Left lung (tissue), 10 donors: ENCODE measurements around the gene SCEL. TPM values are rescaled to one million over a fixed set of nuclear protein-coding genes. Genes with fewer than 3 reads are reported as not detected.

Source experiments
- ATAC-seq: fragments of 200-7000 bp; cut with Tn5 transposase; one replicate; pipeline ENCODE4 v1.9.1; 2020; ENCODE audit warnings: moderate library complexity
- DNase-seq, 4 donors: peaks; one replicate each; pipeline ENCODE4 v3.0.0-alpha.2; 2013 to 2020
- H3K27ac ChIP-seq, 2 donors: fragments of 200-600 bp; sonication (generic) in 1 of 2; one replicate each; pipeline versions ENCODE4 v1.5.0 to v1.8.0; 2020 to 2021
- H3K27me3 ChIP-seq, 2 donors: fragments of 200-600 bp; sonication (generic) in 1 of 2; one replicate each; pipeline versions ENCODE4 v1.5.0 to v1.8.0; 2020 to 2021
- H3K36me3 ChIP-seq, 2 donors: fragments of 200-600 bp; sonication (generic) in 1 of 2; one replicate each; pipeline versions ENCODE4 v1.5.0 to v1.8.0; 2020 to 2021
- H3K4me1 ChIP-seq, 2 donors: fragments of 200-600 bp; one replicate each; pipeline ENCODE4 v1.8.0; 2021
- H3K4me3 ChIP-seq, 2 donors: fragments of 200-600 bp; sonication (generic) in 1 of 2; one replicate each; pipeline versions ENCODE4 v1.5.0 to v1.8.0; 2020 to 2021; ENCODE audit warnings: mild to moderate bottlenecking in 1 of 2
- H3K9me3 ChIP-seq, 2 donors: fragments of 200-600 bp; sonication (generic) in 1 of 2; one replicate each; pipeline versions ENCODE4 v1.5.0 to v1.8.0; 2020 to 2021
- intact Hi-C, 2 donors: fragments of 100-400 bp; cut with DNase I; formaldehyde crosslinking; loops; one replicate each; pipeline versions ENCODE4 v1.11.2 to v1.14.2; 2022
- polyA plus RNA-seq, 6 donors: library from polyadenylated mRNA; unstranded; fragments of 120-200 nt; gene quantifications; one replicate each; pipeline ENCODE4 v1.2.1, GENCODE V29; 2013; ENCODE audit not compliant: insufficient read length in 6 of 6
- total RNA-seq, 2 donors: library from RNA; stranded (reverse); fragmentation: NEBNext Ultra II Directional; extraction: Animal tissue kit (Norgen Biotek cat#: 25700); gene quantifications; one replicate each; pipeline ENCODE4 v1.2.1, GENCODE V29; 2021
- TF ChIP-seq, protein P1 (sequence below), 2 donors: fragments of 200-600 bp; sonication (generic) in 1 of 2; IDR thresholded peaks; one replicate each; pipeline versions ENCODE4 v1.5.0 to v1.8.0; 2021; ENCODE audit warnings: antibody characterized with exemption in 2 of 2
- donor health status: DM: no; HTN: yes; CAD: no.
- donor health status: DM: no; HTN: no; CAD: no.

Gene SCEL
- total and polyA plus RNA-seq, 8 donors, result 0.14 to 166 (median 0.41) TPM

GRCh38 chr13:77596777-77597176 is 61.3 kb downstream of the SCEL start:
- ATAC-seq (no peak), DNase-seq (no peak)
- no peaks in the 10 kb centered on the region for H3K4me1 ChIP-seq
- H3K4me3 ChIP-seq, result no peak overlapping the region
- H3K27me3 ChIP-seq, result peaks cover 0 to 4% of the 10 kb centered on the region in 2 donors
- no peaks in the 10 kb centered on the region for H3K36me3 ChIP-seq
- TF ChIP-seq, protein P1, sequence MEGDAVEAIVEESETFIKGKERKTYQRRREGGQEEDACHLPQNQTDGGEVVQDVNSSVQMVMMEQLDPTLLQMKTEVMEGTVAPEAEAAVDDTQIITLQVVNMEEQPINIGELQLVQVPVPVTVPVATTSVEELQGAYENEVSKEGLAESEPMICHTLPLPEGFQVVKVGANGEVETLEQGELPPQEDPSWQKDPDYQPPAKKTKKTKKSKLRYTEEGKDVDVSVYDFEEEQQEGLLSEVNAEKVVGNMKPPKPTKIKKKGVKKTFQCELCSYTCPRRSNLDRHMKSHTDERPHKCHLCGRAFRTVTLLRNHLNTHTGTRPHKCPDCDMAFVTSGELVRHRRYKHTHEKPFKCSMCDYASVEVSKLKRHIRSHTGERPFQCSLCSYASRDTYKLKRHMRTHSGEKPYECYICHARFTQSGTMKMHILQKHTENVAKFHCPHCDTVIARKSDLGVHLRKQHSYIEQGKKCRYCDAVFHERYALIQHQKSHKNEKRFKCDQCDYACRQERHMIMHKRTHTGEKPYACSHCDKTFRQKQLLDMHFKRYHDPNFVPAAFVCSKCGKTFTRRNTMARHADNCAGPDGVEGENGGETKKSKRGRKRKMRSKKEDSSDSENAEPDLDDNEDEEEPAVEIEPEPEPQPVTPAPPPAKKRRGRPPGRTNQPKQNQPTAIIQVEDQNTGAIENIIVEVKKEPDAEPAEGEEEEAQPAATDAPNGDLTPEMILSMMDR (IDR thresholded peaks at IDR 0.05), result no peak
- intact Hi-C loops, result no loop called here
- no peak overlapping the region for H3K27ac ChIP-seq
- H3K9me3 ChIP-seq, result no peaks in the 10 kb centered on the region

DNA sequence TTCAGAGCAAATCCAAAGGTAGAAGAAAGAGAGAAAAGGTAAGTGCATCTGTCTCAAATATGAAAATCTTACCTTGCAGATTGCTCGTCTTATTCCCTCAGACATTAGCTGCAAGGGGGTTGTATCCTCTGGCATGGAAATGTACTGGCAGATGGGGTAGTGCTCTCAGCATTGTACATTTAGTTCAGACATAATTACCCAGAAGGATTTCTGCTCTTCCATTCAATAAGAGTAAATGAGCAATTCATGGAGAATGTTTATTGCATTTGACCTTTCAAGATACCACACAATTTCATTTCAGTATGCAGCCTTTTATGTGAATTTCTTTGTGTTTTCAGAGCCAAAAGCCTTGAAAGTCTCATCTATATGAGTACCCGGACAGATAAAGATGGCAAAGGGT is 63.8 kb downstream of the SCEL start:
- Histone ChIP-seq H3K9me3 (no peaks in the 10 kb centered on the region), H3K36me3 (no peaks in the 10 kb centered on the region), H3K27me3 (no peaks in the 10 kb centered on the region), H3K4me1 (no peaks in the 10 kb centered on the region), H3K27ac (no peak overlapping the region), H3K4me3 (no peak overlapping the region)
- TF ChIP-seq, protein P1 (IDR thresholded peaks at IDR 0.05), result no peak
- ATAC-seq (no peak), DNase-seq (no peak)
- intact Hi-C loops, result no loop called here

DNA sequence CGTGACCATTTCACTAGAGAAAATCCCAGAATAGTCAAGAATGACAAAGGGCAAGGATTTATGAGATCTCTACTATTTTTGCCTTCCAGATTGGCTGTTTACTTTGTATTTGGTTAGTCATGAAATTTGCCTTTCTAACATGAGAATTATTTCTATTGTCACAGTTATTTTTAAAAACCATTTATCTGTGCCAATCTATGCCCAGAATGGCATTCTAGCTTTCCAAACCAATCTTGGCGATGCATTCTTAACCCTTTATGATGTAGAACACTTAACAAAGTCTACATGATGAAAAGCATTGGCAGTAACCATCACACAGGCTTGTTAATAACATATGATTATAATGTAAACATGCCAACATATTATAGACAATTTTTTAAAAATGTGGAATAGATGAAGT is 65.2 kb downstream of the SCEL start:
- Histone ChIP-seq H3K4me1 (no peaks in the 10 kb centered on the region), H3K9me3 (no peaks in the 10 kb centered on the region), H3K27ac (no peak overlapping the region), H3K4me3 (no peak overlapping the region), H3K27me3 (no peaks in the 10 kb centered on the region), H3K36me3 (no peaks in the 10 kb centered on the region)
- TF ChIP-seq, protein P1 (IDR thresholded peaks at IDR 0.05), result no peak
- ATAC-seq, result no peak
- no peak for DNase-seq
- intact Hi-C loops, result no loop called here

- Histone ChIP-seq H3K4me3 (no peak overlapping the region), H3K27me3 (no peaks in the 10 kb centered on the region), H3K36me3 (no peaks in the 10 kb centered on the region), H3K27ac (no peak overlapping the region), H3K4me1 (no peaks in the 10 kb centered on the region), H3K9me3 (no peaks in the 10 kb centered on the region)
- TF ChIP-seq, protein P1 (IDR thresholded peaks at IDR 0.05), result no peak
- ATAC-seq (no peak), DNase-seq (no peak)
- intact Hi-C loops, result no loop called here
These were observed 75.6 kb downstream of the SCEL start for GRCh38 chr13:77611068-77611467.

DNA sequence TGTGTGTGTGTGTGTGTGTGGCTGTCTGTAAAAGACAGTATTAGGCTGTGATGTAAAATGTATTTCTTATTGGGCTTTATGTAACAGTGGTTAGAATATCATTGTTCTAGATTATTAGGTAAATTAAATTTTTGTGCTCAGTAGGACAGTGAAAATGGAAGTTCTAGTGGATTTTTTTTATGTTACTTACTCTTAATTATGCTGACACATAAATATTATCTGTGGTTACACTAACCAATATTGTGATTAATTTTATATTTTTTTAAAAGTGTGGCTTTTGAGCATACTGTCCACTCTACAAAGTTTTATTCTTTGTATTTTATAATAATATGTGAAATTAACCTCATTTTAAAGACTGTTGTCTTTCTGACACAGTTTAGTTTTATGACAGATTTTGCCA is 80.5 kb downstream of the SCEL start:
- intact Hi-C loops, result no loop called here
- Histone ChIP-seq H3K27ac (no peak overlapping the region), H3K4me3 (no peak overlapping the region), H3K36me3 (no peaks in the 10 kb centered on the region), H3K4me1 (no peaks in the 10 kb centered on the region), H3K9me3 (no peaks in the 10 kb centered on the region), H3K27me3 (no peaks in the 10 kb centered on the region)
- ATAC-seq, result no peak
- DNase-seq, result no peak
- TF ChIP-seq, protein P1 (IDR thresholded peaks at IDR 0.05), result no peak
